Fibroblast of skin of right quadriceps (primary cell): ENCODE data around the gene ACP5.
"Not testable (repeated sequence)": the region's sequence is repeated elsewhere in the genome, so short reads cannot be mapped to it uniquely, and the experiment has no call there.

Source experiments
- DNase-seq: peaks from one replicate; pipeline ENCODE4 v3.0.0-alpha.2; 2013

ACP5 gene

GRCh38 chr19:11578258-11579142, 1.1 kb upstream of the ACP5 start:
- DNase-seq, result no peak

- DNase-seq, result no peak
Observed at GRCh38 chr19:11576227-11576626, 1.2 kb downstream of the ACP5 start.

GRCh38 chr19:11574689-11575088, 2.8 kb downstream of the ACP5 start:
- DNase-seq, result no peak

- DNase-seq, result not testable (repeated sequence)
Observed at GRCh38 chr19:11573763-11574162, 3.7 kb downstream of the ACP5 start.

- not testable (repeated sequence) for DNase-seq
Observed at GRCh38 chr19:11573354-11573753, 4.1 kb downstream of the ACP5 start.

GRCh38 chr19:11570039-11570462, 7.4 kb downstream of the ACP5 start:
- DNase-seq, result no peak

- DNase-seq, result no peak
Observed at GRCh38 chr19:11566164-11566563, 11.3 kb downstream of the ACP5 start.

GRCh38 chr19:11565649-11565980, 11.8 kb downstream of the ACP5 start:
- not testable (repeated sequence) for DNase-seq

- DNase-seq, result not testable (repeated sequence)
Observed at GRCh38 chr19:11564082-11564807, 13.2 kb downstream of the ACP5 start.

- DNase-seq, result no peak
Observed at GRCh38 chr19:11563532-11563931, 13.9 kb downstream of the ACP5 start.

- DNase-seq, result peak; percentile 72
Observed at GRCh38 chr19:11560404-11561051, 16.9 kb downstream of the ACP5 start.

- DNase-seq, result peak; percentile 96
Observed at GRCh38 chr19:11558881-11559828, 18.3 kb downstream of the ACP5 start, which contains the start of gene ELOF1. Gene ELOF1, minus strand, starts transcription at chr19:11559230. Its CDS starts 4,883 bp downstream, at chr19:11554347.

- DNase-seq, result no peak
Observed at GRCh38 chr19:11556634-11557420, 20.6 kb downstream of the ACP5 start.

- no peak for DNase-seq
Observed at GRCh38 chr19:11555246-11555645, 22.2 kb downstream of the ACP5 start.

GRCh38 chr19:11554160-11554559, 23.3 kb downstream of the ACP5 start:
- no peak for DNase-seq

- DNase-seq, result no peak
Observed at GRCh38 chr19:11552666-11553372, 24.6 kb downstream of the ACP5 start.

- no peak for DNase-seq
Observed at GRCh38 chr19:11551603-11552235, 25.7 kb downstream of the ACP5 start.

- no peak for DNase-seq
Observed at GRCh38 chr19:11550265-11550664, 27.2 kb downstream of the ACP5 start.

- no peak for DNase-seq
Observed at GRCh38 chr19:11549386-11549953, 28.0 kb downstream of the ACP5 start.
